GM23248 (cell line): ENCODE data around the gene HMCN1.

Experiments
- EZH2 ChIP-seq: fragments of 200-600 bp; sonication (generic); IDR thresholded peaks from 2 replicates; pipeline ENCODE4 v1.6.1; 2018; ENCODE audit warnings: antibody characterized with exemption, mild to moderate bottlenecking; ENCODE audit not compliant: insufficient read depth, poor library complexity, severe bottlenecking
- EZH2phosphoT487 ChIP-seq: fragments of 200-600 bp; sonication (generic); IDR thresholded peaks from 2 replicates; pipeline ENCODE4 v1.6.1; 2018; ENCODE audit warnings: antibody characterized with exemption, moderate library complexity, mild to moderate bottlenecking, low read depth; ENCODE audit not compliant: insufficient read depth

DNA sequence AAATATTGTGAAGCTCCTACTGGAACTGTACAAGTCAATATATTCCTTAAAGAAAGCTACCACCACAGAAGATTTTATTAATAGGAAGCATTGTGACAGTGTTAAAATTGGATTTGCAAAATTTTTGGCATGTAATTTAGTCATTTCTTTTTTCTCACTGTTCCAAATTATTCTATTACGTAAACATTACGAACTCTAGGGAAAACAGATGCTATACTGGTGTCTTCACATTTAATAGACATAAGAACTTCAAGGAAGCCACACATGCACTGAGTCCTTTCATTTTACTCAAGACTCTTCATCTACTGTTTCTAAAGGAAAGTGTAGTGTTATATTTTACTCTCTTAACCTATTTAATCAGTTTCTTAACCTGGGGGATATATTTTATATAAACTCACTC is 135.4 kb downstream of the HMCN1 start:
- no peak for TF ChIP-seq EZH2
- TF ChIP-seq EZH2phosphoT487: no peak
